ENCODE data around the gene FZD10.

DNA sequence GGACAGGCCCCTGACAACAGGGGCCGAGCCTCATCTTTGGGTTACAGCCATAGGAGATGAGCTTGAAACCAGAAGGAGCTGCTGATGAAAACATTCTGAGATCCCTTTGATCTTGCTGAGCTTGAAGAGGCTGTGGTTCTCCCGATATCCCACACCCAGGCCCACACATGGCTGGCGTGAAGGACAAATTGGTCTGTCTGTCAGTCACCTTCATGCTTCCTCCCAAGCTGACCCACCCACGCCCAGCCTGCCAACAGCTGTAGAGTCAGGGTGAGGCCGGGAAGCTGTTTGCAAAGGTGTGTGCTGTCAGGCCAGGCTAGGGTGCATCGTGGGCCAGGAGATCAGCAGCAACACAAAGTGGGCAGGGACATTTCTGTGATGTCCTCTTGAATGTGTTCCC is 43.2 kb downstream of the FZD10 start:
- TF ChIP-seq RFX5 (IDR thresholded peaks at IDR 0.05; ENCODE audit: low read depth, low read length) (no peak), FOS (IDR thresholded peaks at IDR 0.05; ENCODE audit: low read depth, low read length) (no peak), MAZ (IDR thresholded peaks at IDR 0.05; ENCODE audit: borderline replicate concordance, low read depth, low read length) (no peak), RAD21 (IDR thresholded peaks at IDR 0.05; ENCODE audit: low read length) (no peak), POLR2A (IDR thresholded peaks at IDR 0.05; ENCODE audit: low read depth, low read length) (no peak), BHLHE40 (IDR thresholded peaks at IDR 0.05; ENCODE audit: low read depth, low read length) (no peak), SMC3 (IDR thresholded peaks at IDR 0.05; ENCODE audit: low read depth, low read length) (no peak), NFE2L2 (IDR thresholded peaks at IDR 0.05; ENCODE audit: low read depth, low read length) (no peak), RCOR1 (IDR thresholded peaks at IDR 0.05; ENCODE audit: insufficient replicate concordance, low read length) (no peak), MXI1 (IDR thresholded peaks at IDR 0.05; ENCODE audit: borderline replicate concordance, low read depth, low read length) (no peak), MAFK (IDR thresholded peaks at IDR 0.05; ENCODE audit: low read depth, low read length) (no peak), CEBPB (IDR thresholded peaks at IDR 0.05; ENCODE audit: low read depth, low read length) (no peak)
- TF ChIP-seq, protein P1, sequence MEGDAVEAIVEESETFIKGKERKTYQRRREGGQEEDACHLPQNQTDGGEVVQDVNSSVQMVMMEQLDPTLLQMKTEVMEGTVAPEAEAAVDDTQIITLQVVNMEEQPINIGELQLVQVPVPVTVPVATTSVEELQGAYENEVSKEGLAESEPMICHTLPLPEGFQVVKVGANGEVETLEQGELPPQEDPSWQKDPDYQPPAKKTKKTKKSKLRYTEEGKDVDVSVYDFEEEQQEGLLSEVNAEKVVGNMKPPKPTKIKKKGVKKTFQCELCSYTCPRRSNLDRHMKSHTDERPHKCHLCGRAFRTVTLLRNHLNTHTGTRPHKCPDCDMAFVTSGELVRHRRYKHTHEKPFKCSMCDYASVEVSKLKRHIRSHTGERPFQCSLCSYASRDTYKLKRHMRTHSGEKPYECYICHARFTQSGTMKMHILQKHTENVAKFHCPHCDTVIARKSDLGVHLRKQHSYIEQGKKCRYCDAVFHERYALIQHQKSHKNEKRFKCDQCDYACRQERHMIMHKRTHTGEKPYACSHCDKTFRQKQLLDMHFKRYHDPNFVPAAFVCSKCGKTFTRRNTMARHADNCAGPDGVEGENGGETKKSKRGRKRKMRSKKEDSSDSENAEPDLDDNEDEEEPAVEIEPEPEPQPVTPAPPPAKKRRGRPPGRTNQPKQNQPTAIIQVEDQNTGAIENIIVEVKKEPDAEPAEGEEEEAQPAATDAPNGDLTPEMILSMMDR (conservative IDR thresholded peaks at IDR 0.05; ENCODE audit: low read depth, low read length), result no peak
- TF ChIP-seq, protein P2, sequence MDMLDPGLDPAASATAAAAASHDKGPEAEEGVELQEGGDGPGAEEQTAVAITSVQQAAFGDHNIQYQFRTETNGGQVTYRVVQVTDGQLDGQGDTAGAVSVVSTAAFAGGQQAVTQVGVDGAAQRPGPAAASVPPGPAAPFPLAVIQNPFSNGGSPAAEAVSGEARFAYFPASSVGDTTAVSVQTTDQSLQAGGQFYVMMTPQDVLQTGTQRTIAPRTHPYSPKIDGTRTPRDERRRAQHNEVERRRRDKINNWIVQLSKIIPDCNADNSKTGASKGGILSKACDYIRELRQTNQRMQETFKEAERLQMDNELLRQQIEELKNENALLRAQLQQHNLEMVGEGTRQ (IDR thresholded peaks at IDR 0.05; ENCODE audit: low read depth, low read length), result no peak

Data from IMR-90 (cell line).